GM13976 (cell line): ENCODE results near the gene DGKZ.
A peak's percentile ranks its signal among the peaks of the same experiment; 100 is the strongest.

Experiments used
- DNase-seq: peaks from one replicate; pipeline ENCODE4 v3.0.0; 2012; ENCODE audit warnings: low spot score
- in situ Hi-C: fragments of 300-500 bp; cut with MboI; formaldehyde crosslinking; loops from one replicate; pipeline ENCODE4 v1.12.0; 2022; ENCODE audit warnings: low sequenced_read_pairs, mixed read lengths, inconsistent platforms; ENCODE audit not compliant: unreplicated experiment
- TF ChIP-seq, protein P1 (sequence below): IDR thresholded peaks from 2 replicates; pipeline ENCODE4 v1.5.1; 2012; ENCODE audit warnings: borderline replicate concordance, mild to moderate bottlenecking; ENCODE audit not compliant: insufficient read depth; ENCODE audit errors: extremely low read depth, missing control alignments, control extremely low read depth

DGKZ gene

DNA sequence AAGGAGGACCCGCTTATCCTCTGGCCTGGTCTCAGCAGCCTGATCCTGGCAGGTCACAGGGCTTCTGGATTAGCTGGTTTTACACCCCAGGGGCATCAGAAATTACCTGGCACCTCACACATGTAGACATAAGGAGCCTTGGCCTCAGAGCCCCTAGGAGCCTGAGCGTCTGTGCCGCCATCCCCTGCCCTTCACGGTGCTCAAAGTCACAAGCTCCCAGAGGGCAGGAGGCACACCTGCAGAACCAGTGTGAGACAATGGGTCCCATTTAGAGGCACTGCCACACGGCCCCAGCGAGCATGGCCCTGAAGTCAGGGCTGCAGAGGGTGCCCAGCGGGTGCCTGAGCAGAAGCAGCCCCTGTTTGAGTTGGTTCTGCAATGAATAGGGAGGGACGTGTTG lies 3.9 kb downstream of the DGKZ start:
- TF ChIP-seq, protein P1, sequence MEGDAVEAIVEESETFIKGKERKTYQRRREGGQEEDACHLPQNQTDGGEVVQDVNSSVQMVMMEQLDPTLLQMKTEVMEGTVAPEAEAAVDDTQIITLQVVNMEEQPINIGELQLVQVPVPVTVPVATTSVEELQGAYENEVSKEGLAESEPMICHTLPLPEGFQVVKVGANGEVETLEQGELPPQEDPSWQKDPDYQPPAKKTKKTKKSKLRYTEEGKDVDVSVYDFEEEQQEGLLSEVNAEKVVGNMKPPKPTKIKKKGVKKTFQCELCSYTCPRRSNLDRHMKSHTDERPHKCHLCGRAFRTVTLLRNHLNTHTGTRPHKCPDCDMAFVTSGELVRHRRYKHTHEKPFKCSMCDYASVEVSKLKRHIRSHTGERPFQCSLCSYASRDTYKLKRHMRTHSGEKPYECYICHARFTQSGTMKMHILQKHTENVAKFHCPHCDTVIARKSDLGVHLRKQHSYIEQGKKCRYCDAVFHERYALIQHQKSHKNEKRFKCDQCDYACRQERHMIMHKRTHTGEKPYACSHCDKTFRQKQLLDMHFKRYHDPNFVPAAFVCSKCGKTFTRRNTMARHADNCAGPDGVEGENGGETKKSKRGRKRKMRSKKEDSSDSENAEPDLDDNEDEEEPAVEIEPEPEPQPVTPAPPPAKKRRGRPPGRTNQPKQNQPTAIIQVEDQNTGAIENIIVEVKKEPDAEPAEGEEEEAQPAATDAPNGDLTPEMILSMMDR: no peak
- in situ Hi-C loops: no loop called here
- no peak for DNase-seq

DNA sequence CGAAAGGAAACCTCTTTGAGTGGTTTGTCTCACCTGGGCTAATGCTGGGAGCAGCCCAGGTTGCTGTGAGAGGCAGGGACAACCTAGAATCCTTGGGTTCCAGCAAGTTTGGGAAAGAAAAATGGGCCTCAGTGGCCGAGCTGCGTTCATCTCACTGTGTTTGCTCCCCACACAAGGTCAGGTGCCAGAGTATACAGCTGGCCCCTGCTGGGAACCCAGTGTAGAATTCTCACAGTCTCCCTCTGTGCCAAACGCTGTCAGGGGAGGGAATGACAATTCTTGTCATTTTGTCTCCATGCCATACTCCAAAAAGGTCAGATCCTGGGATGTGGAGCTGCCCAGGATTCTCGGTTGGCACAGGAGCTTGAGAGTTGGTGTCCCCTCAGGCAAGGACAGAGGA lies 4.3 kb downstream of the DGKZ start:
- DNase-seq: no peak
- in situ Hi-C loops: no loop called here
- TF ChIP-seq, protein P1: no peak

DNA sequence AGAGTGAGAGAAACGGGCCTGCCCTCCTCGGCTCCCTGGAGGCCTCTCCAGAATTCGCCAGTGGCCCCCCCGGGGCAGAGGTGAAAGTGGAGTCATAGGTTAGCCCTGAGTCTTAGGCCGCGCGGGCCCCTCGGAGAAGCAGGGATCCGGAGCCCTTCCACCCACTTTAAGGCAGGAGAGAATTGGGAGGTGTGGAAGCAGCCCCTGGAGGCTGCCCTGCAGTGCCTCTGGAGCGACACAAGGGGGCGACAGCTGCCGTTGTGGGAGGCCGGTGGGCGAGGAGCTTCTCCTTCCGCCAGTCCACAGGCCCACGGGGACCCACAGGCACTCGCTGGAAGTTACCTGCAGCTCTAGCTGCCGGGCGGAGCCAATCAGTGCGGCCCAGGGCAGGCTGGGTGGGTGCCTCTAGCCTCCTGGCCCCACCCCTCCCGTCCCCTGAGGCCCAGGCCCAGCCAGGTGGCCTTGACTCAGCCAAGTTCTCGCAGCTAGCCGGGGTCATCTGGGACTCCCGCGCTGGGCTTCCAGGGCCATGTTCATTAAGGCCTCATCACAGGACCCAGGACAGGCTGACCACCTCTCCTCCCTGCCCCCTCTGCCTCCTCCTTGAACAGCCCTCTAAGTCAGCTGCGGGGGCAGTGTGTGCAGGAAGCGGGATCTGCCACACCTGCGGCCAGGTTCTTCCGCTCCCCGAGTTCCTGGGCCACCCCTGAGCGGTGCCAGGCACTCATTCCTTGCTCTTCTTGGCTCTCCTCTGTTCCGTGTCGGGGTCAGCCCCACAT lies 5.0 kb downstream of the DGKZ start:
- TF ChIP-seq, protein P1: peak; percentile 93
- peak; percentile 75 for DNase-seq
- in situ Hi-C loops: no loop called here

DNA sequence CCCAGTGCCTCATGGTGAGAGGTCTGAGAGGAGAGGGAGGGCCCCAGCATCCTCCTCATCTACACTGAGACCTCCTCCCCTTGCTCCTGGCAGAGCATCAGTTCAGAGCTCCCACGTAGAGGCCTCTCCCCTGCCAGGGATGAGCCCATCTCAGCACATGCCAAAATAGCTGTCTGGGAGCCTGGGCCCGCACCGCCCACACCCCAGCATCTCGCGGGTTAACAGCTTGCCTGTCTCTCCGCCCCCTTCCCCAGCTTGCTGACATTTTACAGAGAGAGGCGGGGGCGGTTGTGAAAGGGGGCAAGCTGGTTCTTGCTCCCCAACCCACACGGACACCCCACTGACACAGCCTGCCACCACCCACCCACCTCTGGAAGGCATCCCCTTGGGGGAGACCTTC lies 6.4 kb downstream of the DGKZ start:
- DNase-seq: no peak
- TF ChIP-seq, protein P1: no peak
- in situ Hi-C loops: no loop called here

DNA sequence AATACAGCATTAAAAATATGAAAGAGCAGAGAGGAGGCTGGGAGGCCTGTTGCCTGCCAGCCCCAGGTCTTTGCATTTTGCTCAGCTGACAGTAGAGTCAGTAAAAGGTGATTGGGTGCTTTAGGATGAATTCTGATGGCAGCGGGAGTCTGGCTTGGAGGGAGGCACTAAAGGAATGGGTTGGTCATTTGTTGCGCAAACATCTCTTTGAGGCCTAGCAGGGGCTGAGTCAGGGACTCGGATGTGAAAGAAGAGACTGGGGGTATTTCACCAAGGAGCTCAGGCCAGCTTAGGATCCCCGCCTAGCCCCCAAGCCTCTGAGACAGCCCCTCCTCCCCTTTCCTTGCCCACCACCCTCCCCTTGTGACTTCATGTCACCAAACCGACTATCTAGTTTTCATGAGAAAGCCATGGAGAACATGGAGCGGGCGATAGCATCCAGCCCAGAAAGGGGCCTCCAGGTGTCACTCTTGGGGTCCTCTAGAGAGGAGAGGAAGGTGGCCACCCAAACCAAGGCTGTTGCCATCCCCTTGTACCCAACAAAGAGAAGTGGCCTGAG lies 9.7 kb downstream of the DGKZ start:
- TF ChIP-seq, protein P1: no peak
- no peak for DNase-seq
- in situ Hi-C loops: no loop called here

DNA sequence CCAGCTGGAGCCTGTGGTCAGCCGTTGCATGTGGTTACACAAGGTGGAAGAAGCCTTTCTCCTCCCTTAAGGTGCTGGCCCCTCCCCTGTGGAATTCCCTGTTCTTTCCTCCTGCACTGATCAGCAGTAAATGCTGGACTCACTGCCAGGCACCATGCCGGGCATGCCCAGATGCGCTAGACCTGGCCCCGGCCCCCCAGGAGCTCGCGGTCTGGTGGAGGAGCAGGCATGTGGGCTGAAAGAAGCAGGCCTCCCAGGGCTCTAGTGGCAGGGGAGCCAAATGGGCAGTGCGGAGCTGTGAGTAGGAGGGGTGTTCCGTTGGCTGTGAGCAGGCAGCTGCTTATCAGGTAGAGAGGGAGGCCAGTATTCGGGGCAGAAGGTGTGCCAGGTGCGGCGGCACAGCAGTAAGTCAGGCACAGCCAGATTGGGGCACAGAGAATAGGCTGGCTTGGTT lies 10.2 kb downstream of the DGKZ start:
- in situ Hi-C loops: no loop called here
- TF ChIP-seq, protein P1: no peak
- DNase-seq: no peak

DNA sequence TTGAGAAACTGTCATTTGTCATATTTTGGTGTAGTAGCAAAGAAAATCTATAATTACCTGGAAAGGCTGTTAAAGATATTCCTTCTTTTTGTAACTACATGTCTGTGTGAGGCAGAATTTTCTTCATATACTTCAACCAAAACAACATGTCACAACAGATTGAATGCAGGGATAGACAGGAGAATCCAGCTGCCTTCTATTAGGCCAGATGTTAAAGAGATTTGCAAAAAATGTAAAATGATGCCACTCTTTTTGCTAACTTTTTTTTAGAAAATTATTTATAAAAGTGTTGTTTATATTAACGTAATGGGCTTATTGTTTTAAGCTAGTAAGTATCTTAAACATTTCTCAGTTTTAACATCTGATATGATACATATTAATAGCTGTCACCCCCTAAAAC lies 12.7 kb downstream of the DGKZ start:
- in situ Hi-C loops: no loop called here
- DNase-seq: no peak
- TF ChIP-seq, protein P1: no peak
